ENCODE data around the gene VIPR2.

The VIPR2 gene

GRCh38 chr7:159063046-159063840 is 81.4 kb downstream of the VIPR2 start:
- no peak for DNase-seq

GRCh38 chr7:159062569-159062968 is 82.1 kb downstream of the VIPR2 start:
- DNase-seq: no peak

- DNase-seq: no peak
These were observed 82.9 kb downstream of the VIPR2 start for GRCh38 chr7:159061674-159062212.

- DNase-seq: no peak
These were observed 83.5 kb downstream of the VIPR2 start for GRCh38 chr7:159061209-159061608.

GRCh38 chr7:159060440-159060839 is 84.2 kb downstream of the VIPR2 start:
- DNase-seq: no peak

GRCh38 chr7:159059629-159060028 is 85.0 kb downstream of the VIPR2 start:
- DNase-seq: no peak

- DNase-seq: no peak
These were observed 87.0 kb downstream of the VIPR2 start for GRCh38 chr7:159057647-159058046.

- no peak for DNase-seq
These were observed 87.9 kb downstream of the VIPR2 start for GRCh38 chr7:159056737-159057136.

GRCh38 chr7:159051916-159052315 is 92.8 kb downstream of the VIPR2 start:
- no peak for DNase-seq

GRCh38 chr7:159050704-159051103 is 94.0 kb downstream of the VIPR2 start:
- no peak for DNase-seq

- DNase-seq: no peak
These were observed 95.2 kb downstream of the VIPR2 start for GRCh38 chr7:159049266-159050025.

GRCh38 chr7:159048656-159049055 is 96.0 kb downstream of the VIPR2 start:
- no peak for DNase-seq

- DNase-seq: no peak
These were observed 97.1 kb downstream of the VIPR2 start for GRCh38 chr7:159047536-159047935.

GRCh38 chr7:159046300-159046699 is 98.4 kb downstream of the VIPR2 start:
- no peak for DNase-seq

- DNase-seq: no peak
These were observed 98.8 kb downstream of the VIPR2 start for GRCh38 chr7:159045839-159046238.

- DNase-seq: no peak
These were observed 102.0 kb downstream of the VIPR2 start for GRCh38 chr7:159042581-159043101.

GRCh38 chr7:159042103-159042502 is 102.6 kb downstream of the VIPR2 start:
- no peak for DNase-seq

GRCh38 chr7:159040912-159041711 is 103.6 kb downstream of the VIPR2 start:
- DNase-seq: no peak

- DNase-seq: no peak
These were observed 104.5 kb downstream of the VIPR2 start for GRCh38 chr7:159040146-159040545.

- no peak for DNase-seq
These were observed 105.0 kb downstream of the VIPR2 start for GRCh38 chr7:159039716-159040115.

GRCh38 chr7:159038066-159038465 is 106.6 kb downstream of the VIPR2 start:
- DNase-seq: no peak

- DNase-seq: no peak
These were observed 107.6 kb downstream of the VIPR2 start for GRCh38 chr7:159036916-159037605.

All from OCI-M1 (cell line).